COLO668 (cell line): ENCODE data around the gene RANBP6.

Experiments used
- DNase-seq: peaks from one replicate; lab custom pipeline; 2025; ENCODE audit not compliant: unreplicated experiment; lab: John Stamatoyannopoulos, UW

The RANBP6 gene

GRCh38 chr9:6007770-6008168 lies 7.7 kb downstream of the RANBP6 start:
- peak; percentile 83 for DNase-seq

- DNase-seq: peak; percentile 91
Observed at GRCh38 chr9:6007058-6007769, 8.2 kb downstream of the RANBP6 start.

DNA sequence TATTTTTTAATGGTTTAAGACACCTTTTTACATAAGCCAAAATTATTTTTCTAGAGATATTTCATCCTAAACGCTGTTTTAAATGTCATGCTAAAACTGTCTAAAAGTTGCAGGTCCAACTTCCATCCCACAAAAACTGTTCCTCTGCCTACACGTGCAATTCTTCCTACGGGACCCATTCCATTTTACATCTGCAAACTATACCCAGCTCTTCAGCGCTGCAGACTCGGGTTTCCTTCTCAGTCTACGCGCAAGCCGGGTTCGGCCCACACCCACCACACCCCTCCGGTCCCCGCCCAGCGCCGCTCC lies 8.7 kb downstream of the RANBP6 start:
- DNase-seq: no peak

- DNase-seq: no peak
Observed at GRCh38 chr9:6000955-6001354, 14.5 kb downstream of the RANBP6 start.

- no peak for DNase-seq
Observed at GRCh38 chr9:5999443-6000101, 15.9 kb downstream of the RANBP6 start.

DNA sequence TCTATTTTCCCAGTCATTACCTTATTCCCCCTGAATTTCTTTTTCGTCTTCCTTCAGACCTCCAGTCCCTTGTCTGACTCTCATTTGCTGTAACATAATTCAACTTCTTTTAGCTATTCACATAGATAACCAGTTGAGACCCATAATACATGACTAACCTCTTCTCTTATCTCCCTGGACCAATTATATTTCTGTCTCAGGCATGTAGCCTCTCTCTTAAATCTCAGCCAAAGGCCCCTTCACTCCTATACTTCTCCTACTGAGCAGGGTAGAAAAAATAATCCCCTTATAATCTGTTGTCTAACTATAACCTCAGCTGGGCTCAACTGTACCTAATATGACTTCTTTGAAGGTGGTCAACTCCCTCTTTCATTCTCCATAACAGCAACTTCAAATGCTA lies 20.9 kb downstream of the RANBP6 start:
- DNase-seq: no peak

DNA sequence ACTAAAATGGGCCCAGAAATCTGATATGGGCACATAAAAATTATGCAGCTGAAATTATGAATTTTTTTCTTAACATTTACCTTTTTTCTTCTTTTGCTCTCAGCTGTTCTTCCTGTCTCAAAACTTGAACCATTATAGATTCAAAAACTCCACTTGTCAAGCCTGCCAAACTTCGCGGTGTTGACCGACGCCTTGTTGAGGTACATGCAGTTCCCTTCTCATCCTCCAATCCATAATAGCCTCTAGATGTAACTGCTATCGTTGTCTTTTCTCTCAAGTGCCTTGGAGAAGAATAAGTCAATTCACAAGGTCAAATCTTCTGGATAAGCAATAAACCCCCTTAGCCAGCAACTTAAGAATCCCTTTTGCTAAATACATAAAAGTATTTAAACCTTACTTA lies 27.2 kb downstream of the RANBP6 start:
- no peak for DNase-seq

- no peak for DNase-seq
Observed at GRCh38 chr9:5983042-5983441, 32.4 kb downstream of the RANBP6 start.

DNA sequence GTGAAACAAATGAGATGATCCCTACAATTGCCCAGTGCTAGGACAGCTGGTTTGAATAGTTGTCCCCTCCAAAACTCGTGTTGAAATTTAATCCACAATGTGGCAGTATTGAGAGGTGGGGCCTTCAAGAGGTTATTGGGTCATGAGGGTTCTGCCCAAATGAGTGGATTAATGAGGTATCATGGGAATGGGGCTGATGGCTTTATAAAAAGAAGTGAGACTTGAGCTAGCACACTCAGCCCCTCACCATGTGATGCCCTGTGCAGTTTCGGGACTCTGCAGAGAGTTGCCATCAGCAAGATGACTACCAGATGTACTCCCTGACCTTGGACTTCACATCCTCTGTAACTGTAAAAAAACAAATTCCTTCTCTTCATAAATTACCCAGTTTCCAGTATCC lies 33.1 kb downstream of the RANBP6 start:
- no peak for DNase-seq

DNA sequence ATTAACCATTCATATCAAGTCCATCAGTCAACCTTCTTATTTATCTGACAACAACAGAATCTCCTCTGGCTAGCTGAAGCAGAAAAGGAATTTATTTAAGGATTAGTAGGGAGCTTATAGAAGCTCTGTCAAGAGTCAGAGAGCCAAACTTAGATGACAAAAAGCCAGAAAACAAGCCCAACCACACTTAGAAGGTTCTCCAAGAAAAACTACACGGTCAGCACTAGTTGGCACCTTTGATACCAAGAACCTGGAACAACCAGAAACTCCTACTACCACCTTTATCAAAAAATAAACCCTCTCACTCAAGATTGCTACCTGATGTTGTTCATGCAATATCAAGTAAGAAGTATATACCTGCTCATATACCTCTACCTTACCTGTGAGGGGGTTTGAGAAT lies 36.9 kb downstream of the RANBP6 start:
- DNase-seq: no peak

DNA sequence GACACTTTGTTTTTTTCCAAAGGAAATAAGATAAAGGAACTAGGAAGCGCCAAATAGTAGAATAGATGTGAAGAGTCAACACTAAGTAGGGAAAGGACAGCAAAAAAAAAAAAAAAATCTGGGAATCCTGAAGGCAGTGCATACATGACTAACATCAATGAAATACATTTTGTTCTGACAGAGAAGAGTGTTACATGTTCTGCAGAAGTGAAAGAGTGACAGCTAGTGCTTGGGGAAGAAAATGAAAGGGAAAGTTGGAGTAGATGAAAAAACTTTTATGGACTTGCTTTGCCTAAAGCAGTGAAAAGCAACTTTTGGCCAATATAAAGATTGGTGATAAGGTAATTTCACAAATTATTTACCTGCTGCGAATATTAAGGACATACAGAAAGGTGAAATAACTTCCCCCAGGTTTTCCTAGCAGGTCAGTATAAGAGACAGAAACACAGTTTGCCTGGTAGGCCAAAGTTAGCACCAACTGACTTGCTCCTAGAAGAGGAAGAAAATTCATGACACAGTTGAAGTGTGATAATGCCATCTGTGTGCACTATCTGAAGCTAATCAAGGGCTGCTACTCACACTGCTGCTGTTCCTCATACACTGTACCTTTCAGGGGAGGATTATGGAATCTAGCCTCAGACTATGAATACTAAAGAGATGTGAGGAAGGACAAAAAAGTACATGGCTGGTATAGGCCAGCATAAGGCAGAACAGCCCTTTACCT lies 38.6 kb downstream of the RANBP6 start:
- no peak for DNase-seq

DNA sequence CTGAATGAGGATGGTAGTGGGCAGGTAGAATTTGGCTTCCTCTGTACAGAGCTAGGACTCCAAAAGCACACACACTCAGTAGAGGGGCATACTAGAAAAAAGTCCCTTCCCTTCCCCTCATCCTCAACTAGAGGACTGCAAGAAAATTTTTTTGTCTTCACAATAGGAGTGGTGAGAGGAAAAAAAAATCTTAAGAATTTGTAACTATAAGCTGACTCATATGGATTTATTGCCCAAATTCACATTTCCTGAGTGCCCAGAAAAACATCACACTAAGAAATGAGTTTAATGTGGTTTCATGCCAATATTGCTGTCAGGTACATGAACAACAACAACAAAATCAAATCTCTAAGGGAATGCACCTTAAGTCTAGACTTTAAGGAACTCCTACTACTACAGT lies 43.7 kb downstream of the RANBP6 start:
- DNase-seq: no peak
